ENCODE measurements around the gene PPP1R16B.

PPP1R16B gene

GRCh38 chr20:38764567-38765318 lies 40.8 kb upstream of the PPP1R16B start:
- no peak for TF ChIP-seq CTCF (IDR thresholded peaks at IDR 0.05; ENCODE audit: low read depth, low read length)
- peak; percentile 81 for DNase-seq (ENCODE audit: low read depth, low spot score)
- no peak overlapping the region for H3K4me3 ChIP-seq (ENCODE audit: low read depth, low read length)
- in situ Hi-C loops (cut with HindIII; ENCODE audit: low sequenced_read_pairs) = no loop called here

- TF ChIP-seq CTCF (IDR thresholded peaks at IDR 0.05; ENCODE audit: low read depth, low read length) = no peak
- DNase-seq (ENCODE audit: low read depth, low spot score) = no peak
- in situ Hi-C loops (cut with HindIII; ENCODE audit: low sequenced_read_pairs) = no loop called here
- no peak overlapping the region for H3K4me3 ChIP-seq (ENCODE audit: low read depth, low read length)
Observed at GRCh38 chr20:38766071-38766470, 39.4 kb upstream of the PPP1R16B start.

GRCh38 chr20:38769376-38770295 lies 35.9 kb upstream of the PPP1R16B start:
- TF ChIP-seq CTCF (IDR thresholded peaks at IDR 0.05; ENCODE audit: low read depth, low read length) = no peak
- no peak for DNase-seq (ENCODE audit: low read depth, low spot score)
- in situ Hi-C loops (cut with HindIII; ENCODE audit: low sequenced_read_pairs) = no loop called here
- H3K4me3 ChIP-seq (ENCODE audit: low read depth, low read length) = no peak overlapping the region

- in situ Hi-C loops (cut with HindIII; ENCODE audit: low sequenced_read_pairs) = no loop called here
- no peak overlapping the region for H3K4me3 ChIP-seq (ENCODE audit: low read depth, low read length)
- DNase-seq (ENCODE audit: low read depth, low spot score) = no peak
- TF ChIP-seq CTCF (IDR thresholded peaks at IDR 0.05; ENCODE audit: low read depth, low read length) = no peak
Observed at GRCh38 chr20:38770546-38770945, 35.0 kb upstream of the PPP1R16B start.

- no peak overlapping the region for H3K4me3 ChIP-seq (ENCODE audit: low read depth, low read length)
- in situ Hi-C loops (cut with HindIII; ENCODE audit: low sequenced_read_pairs) = no loop called here
- no peak for TF ChIP-seq CTCF (IDR thresholded peaks at IDR 0.05; ENCODE audit: low read depth, low read length)
- no peak for DNase-seq (ENCODE audit: low read depth, low spot score)
Observed at GRCh38 chr20:38770970-38771369, 34.5 kb upstream of the PPP1R16B start.

GRCh38 chr20:38771621-38772020 lies 33.9 kb upstream of the PPP1R16B start:
- no peak overlapping the region for H3K4me3 ChIP-seq (ENCODE audit: low read depth, low read length)
- TF ChIP-seq CTCF (IDR thresholded peaks at IDR 0.05; ENCODE audit: low read depth, low read length) = no peak
- in situ Hi-C loops (cut with HindIII; ENCODE audit: low sequenced_read_pairs) = no loop called here
- no peak for DNase-seq (ENCODE audit: low read depth, low spot score)
